ENCODE data around the gene HBM.
"Not testable (repeated sequence)": the region's sequence is repeated elsewhere in the genome, so short reads cannot be mapped to it uniquely, and the experiment has no call there.

HBM gene

GRCh38 chr16:173928-174769 is 8.4 kb downstream of the HBM start:
- H3K27me3 ChIP-seq (ENCODE audit: insufficient read depth, low read length, poor library complexity); H3K4me2 ChIP-seq (ENCODE audit: insufficient read depth, low read length): not testable (repeated sequence)

GRCh38 chr16:175011-175949 is 9.5 kb downstream of the HBM start:
- DNase-seq (no peak), ATAC-seq (ENCODE audit: insufficient read depth, low read depth) (no peak)
- no peak for TF ChIP-seq EZH2 (IDR thresholded peaks at IDR 0.05; ENCODE audit: borderline replicate concordance, low read depth, low read length, severe bottlenecking)
- TF ChIP-seq CTCF (IDR thresholded peaks at IDR 0.05; ENCODE audit: borderline replicate concordance, extremely low read depth, low read length, poor library complexity, severe bottlenecking), result no peak
- peaks cover 7% of the 10 kb centered on the region; the same call in 1 of the 2 replicates for H4K20me1 ChIP-seq (ENCODE audit: insufficient read depth, low read length)
- no peak overlapping the region for H3K4me2 ChIP-seq (ENCODE audit: insufficient read depth, low read length)
- H2AFZ ChIP-seq (ENCODE audit: low read depth, low read length), result no peak overlapping the region
- H3K4me1 ChIP-seq (ENCODE audit: insufficient read depth, low read length), result no peaks in the 10 kb centered on the region
- H3K9ac ChIP-seq (ENCODE audit: low read depth, low read length), result no peak overlapping the region
- no peaks in the 10 kb centered on the region for H3K36me3 ChIP-seq (ENCODE audit: insufficient read depth, low read length)
- H3K27ac ChIP-seq (ENCODE audit: low read length), result no peak overlapping the region
- no peaks in the 10 kb centered on the region for H3K79me2 ChIP-seq (ENCODE audit: insufficient read depth, low read length)
- H3K9me3 ChIP-seq (ENCODE audit: insufficient read depth, low read length, severe bottlenecking), result no peaks in the 10 kb centered on the region
- no peak overlapping the region for H3K4me3 ChIP-seq (ENCODE audit: low read depth in 1 of 2, low read length in 2 of 2)
- no peaks in the 10 kb centered on the region for H3K27me3 ChIP-seq (ENCODE audit: insufficient read depth, low read length, poor library complexity)

More at GRCh38 chr16:173928-174769, 8.4 kb downstream of the HBM start:
- H2AFZ ChIP-seq (ENCODE audit: low read depth, low read length); ATAC-seq (ENCODE audit: insufficient read depth, low read depth); H3K4me3 ChIP-seq (ENCODE audit: low read depth in 1 of 2, low read length in 2 of 2); H3K9me3 ChIP-seq (ENCODE audit: insufficient read depth, low read length, severe bottlenecking); H3K9ac ChIP-seq (ENCODE audit: low read depth, low read length); H3K27ac ChIP-seq (ENCODE audit: low read length); H3K79me2 ChIP-seq (ENCODE audit: insufficient read depth, low read length); DNase-seq; H4K20me1 ChIP-seq (ENCODE audit: insufficient read depth, low read length); H3K4me1 ChIP-seq (ENCODE audit: insufficient read depth, low read length); H3K36me3 ChIP-seq (ENCODE audit: insufficient read depth, low read length): not testable (repeated sequence)

GRCh38 chr16:176006-176405 is 10.2 kb downstream of the HBM start:
- not testable (repeated sequence) for H3K4me3 ChIP-seq (ENCODE audit: low read depth in 1 of 2, low read length in 2 of 2); H3K9ac ChIP-seq (ENCODE audit: low read depth, low read length); DNase-seq; H3K4me1 ChIP-seq (ENCODE audit: insufficient read depth, low read length); H3K4me2 ChIP-seq (ENCODE audit: insufficient read depth, low read length); ATAC-seq (ENCODE audit: insufficient read depth, low read depth); H3K36me3 ChIP-seq (ENCODE audit: insufficient read depth, low read length); H3K27ac ChIP-seq (ENCODE audit: low read length); H3K27me3 ChIP-seq (ENCODE audit: insufficient read depth, low read length, poor library complexity); H2AFZ ChIP-seq (ENCODE audit: low read depth, low read length); H3K9me3 ChIP-seq (ENCODE audit: insufficient read depth, low read length, severe bottlenecking); H3K79me2 ChIP-seq (ENCODE audit: insufficient read depth, low read length); H4K20me1 ChIP-seq (ENCODE audit: insufficient read depth, low read length)

- H3K27me3 ChIP-seq (ENCODE audit: insufficient read depth, low read length, poor library complexity); ATAC-seq (ENCODE audit: insufficient read depth, low read depth); H3K4me3 ChIP-seq (ENCODE audit: low read depth in 1 of 2, low read length in 2 of 2): not testable (repeated sequence)
Observed at GRCh38 chr16:176477-177382, 11.0 kb downstream of the HBM start, which contains the start of gene HBA1. HBA1 (plus strand) TSS chr16:176680; CDS start chr16:176717, 37 bp downstream.

More at GRCh38 chr16:176477-177382, 11.0 kb downstream of the HBM start, which contains the start of gene HBA1:
- DNase-seq; H3K79me2 ChIP-seq (ENCODE audit: insufficient read depth, low read length); H3K27ac ChIP-seq (ENCODE audit: low read length); H3K4me1 ChIP-seq (ENCODE audit: insufficient read depth, low read length); H3K9me3 ChIP-seq (ENCODE audit: insufficient read depth, low read length, severe bottlenecking); H3K36me3 ChIP-seq (ENCODE audit: insufficient read depth, low read length); H2AFZ ChIP-seq (ENCODE audit: low read depth, low read length); H3K4me2 ChIP-seq (ENCODE audit: insufficient read depth, low read length); H4K20me1 ChIP-seq (ENCODE audit: insufficient read depth, low read length); H3K9ac ChIP-seq (ENCODE audit: low read depth, low read length): not testable (repeated sequence)
